HepG2 (cell line): Measurements from ENCODE around the gene DHRS4L2. TPM values are rescaled to one million over a fixed set of nuclear protein-coding genes. Genes with fewer than 3 reads are reported as not detected.

Source experiments
- polyA plus RNA-seq, 8 experiments: library from polyadenylated mRNA; depleted of rRNA in 3 of 8; stranded (reverse) in 7 of 8; unstranded in 1 of 8; fragments of >200 nt; fragmentation: Illumina TruSeq in 4 of 8; extraction: Trizol in 4 of 8; gene quantifications; 2 replicates each; pipeline versions ENCODE4 v1.2.1 to v1.2.3, GENCODE V29; 2011 to 2016; ENCODE audit warnings: low read depth in 4 of 8, missing spikeins in 1 of 8, mixed read lengths in 1 of 8; ENCODE audit not compliant: insufficient read depth in 1 of 8
- total RNA-seq, 5 experiments: library from RNA; depleted of rRNA; stranded (reverse); fragments of >200 nt; fragmentation: Illumina TruSeq; extraction: Trizol; gene quantifications; 2 replicates each; pipeline ENCODE4 v1.2.3, GENCODE V29; 2016; ENCODE audit warnings: low read depth in 1 of 5

The DHRS4L2 gene
- total and polyA plus RNA-seq, 2 of the 13 experiments (the other 11 are each of a cell fraction or from before 2014, with no cell fraction given): 24.7 to 38.2 TPM

Other genes with a start within 250 kb of the DHRS4L2 start
- 45.1 and 49.4 TPM in 2 replicates for gene DHRS4, start 35.2 kb upstream of the DHRS4L2 start, total RNA-seq (2016; rRNA removed; fragmentation: Illumina TruSeq; extraction: Trizol)
- gene DHRS4, start 35.2 kb upstream of the DHRS4L2 start, polyA plus RNA-seq (2011; rRNA removed): 23.9 and 25.0 TPM in 2 replicates
- 0.13 and 0.27 TPM in 2 replicates for gene CARMIL3, start 63.1 kb downstream of the DHRS4L2 start, total RNA-seq (2016; rRNA removed; fragmentation: Illumina TruSeq; extraction: Trizol)
- 0.55 and 0.85 TPM in 2 replicates for gene CARMIL3, start 63.1 kb downstream of the DHRS4L2 start, polyA plus RNA-seq (2011; rRNA removed)
- not detected in 2 replicates for gene CPNE6, start 82.6 kb downstream of the DHRS4L2 start, total RNA-seq (2016; rRNA removed; fragmentation: Illumina TruSeq; extraction: Trizol)
- gene CPNE6, start 82.6 kb downstream of the DHRS4L2 start, polyA plus RNA-seq (2011; rRNA removed): 0.03 TPM in 1 of 2 replicates, not detected in the other
- 118 and 129 TPM in 2 replicates for gene PCK2, start 105.4 kb downstream of the DHRS4L2 start, total RNA-seq (2016; rRNA removed; fragmentation: Illumina TruSeq; extraction: Trizol)
- 272 and 316 TPM in 2 replicates for gene PCK2, start 105.4 kb downstream of the DHRS4L2 start, polyA plus RNA-seq (2011; rRNA removed)
- gene DCAF11, start 125.8 kb downstream of the DHRS4L2 start, total RNA-seq (2016; rRNA removed; fragmentation: Illumina TruSeq; extraction: Trizol): 257 and 342 TPM in 2 replicates
- gene DCAF11, start 125.8 kb downstream of the DHRS4L2 start, polyA plus RNA-seq (2011; rRNA removed): 150 and 176 TPM in 2 replicates
- 4.7 and 5.2 TPM in 2 replicates for gene NRL, start 126.0 kb downstream of the DHRS4L2 start, total RNA-seq (2016; rRNA removed; fragmentation: Illumina TruSeq; extraction: Trizol)
- 2.5 and 3.4 TPM in 2 replicates for gene NRL, start 126.0 kb downstream of the DHRS4L2 start, polyA plus RNA-seq (2011; rRNA removed)
- 3.1 and 5.8 TPM in 2 replicates for gene FITM1, start 141.7 kb downstream of the DHRS4L2 start, total RNA-seq (2016; rRNA removed; fragmentation: Illumina TruSeq; extraction: Trizol)
- 2.7 and 3.6 TPM in 2 replicates for gene FITM1, start 141.7 kb downstream of the DHRS4L2 start, polyA plus RNA-seq (2011; rRNA removed)
- gene PSME1, start 147.3 kb downstream of the DHRS4L2 start, total RNA-seq (2016; rRNA removed; fragmentation: Illumina TruSeq; extraction: Trizol): 608 and 713 TPM in 2 replicates
- 144 and 159 TPM in 2 replicates for gene PSME1, start 147.3 kb downstream of the DHRS4L2 start, polyA plus RNA-seq (2011; rRNA removed)
- gene EMC9, start 152.7 kb downstream of the DHRS4L2 start, total RNA-seq (2016; rRNA removed; fragmentation: Illumina TruSeq; extraction: Trizol): 71.2 and 78.7 TPM in 2 replicates
- gene EMC9, start 152.7 kb downstream of the DHRS4L2 start, polyA plus RNA-seq (2011; rRNA removed): 60.5 and 63.9 TPM in 2 replicates
- 716 and 834 TPM in 2 replicates for gene PSME2, start 157.7 kb downstream of the DHRS4L2 start, total RNA-seq (2016; rRNA removed; fragmentation: Illumina TruSeq; extraction: Trizol)
- gene PSME2, start 157.7 kb downstream of the DHRS4L2 start, polyA plus RNA-seq (2011; rRNA removed): 332 and 362 TPM in 2 replicates
- 65.9 and 86.8 TPM in 2 replicates for gene RNF31, start 158.6 kb downstream of the DHRS4L2 start, total RNA-seq (2016; rRNA removed; fragmentation: Illumina TruSeq; extraction: Trizol)
- 48.2 and 59.0 TPM in 2 replicates for gene RNF31, start 158.6 kb downstream of the DHRS4L2 start, polyA plus RNA-seq (2011; rRNA removed)
- gene IRF9, start 172.3 kb downstream of the DHRS4L2 start, total RNA-seq (2016; rRNA removed; fragmentation: Illumina TruSeq; extraction: Trizol): 13.8 and 14.9 TPM in 2 replicates
- gene IRF9, start 172.3 kb downstream of the DHRS4L2 start, polyA plus RNA-seq (2011; rRNA removed): 49.7 and 60.9 TPM in 2 replicates
- 3.4 TPM in 1 of 2 replicates, not detected in the other for gene REC8, start 183.2 kb downstream of the DHRS4L2 start, total RNA-seq (2016; rRNA removed; fragmentation: Illumina TruSeq; extraction: Trizol)
- gene REC8, start 183.2 kb downstream of the DHRS4L2 start, polyA plus RNA-seq (2011; rRNA removed): 14.7 and 17.3 TPM in 2 replicates
- 149 and 179 TPM in 2 replicates for gene IPO4, start 199.9 kb downstream of the DHRS4L2 start, total RNA-seq (2016; rRNA removed; fragmentation: Illumina TruSeq; extraction: Trizol)
- 37.4 and 39.0 TPM in 2 replicates for gene IPO4, start 199.9 kb downstream of the DHRS4L2 start, polyA plus RNA-seq (2011; rRNA removed)
- 56.4 and 110 TPM in 2 replicates for gene TM9SF1, start 206.5 kb downstream of the DHRS4L2 start, total RNA-seq (2016; rRNA removed; fragmentation: Illumina TruSeq; extraction: Trizol)
- gene TM9SF1, start 206.5 kb downstream of the DHRS4L2 start, polyA plus RNA-seq (2011; rRNA removed): 83.2 and 85.1 TPM in 2 replicates
- 0.44 TPM in 1 of 2 replicates, not detected in the other for gene TSSK4, start 216.8 kb downstream of the DHRS4L2 start, total RNA-seq (2016; rRNA removed; fragmentation: Illumina TruSeq; extraction: Trizol)
- gene TSSK4, start 216.8 kb downstream of the DHRS4L2 start, polyA plus RNA-seq (2011; rRNA removed): 0.08 and 0.14 TPM in 2 replicates
- 113 and 140 TPM in 2 replicates for gene CHMP4A, start 224.6 kb downstream of the DHRS4L2 start, total RNA-seq (2016; rRNA removed; fragmentation: Illumina TruSeq; extraction: Trizol)
- gene CHMP4A, start 224.6 kb downstream of the DHRS4L2 start, polyA plus RNA-seq (2011; rRNA removed): 80.8 and 83.6 TPM in 2 replicates
- 48.7 and 66.0 TPM in 2 replicates for gene MDP1, start 227.1 kb downstream of the DHRS4L2 start, total RNA-seq (2016; rRNA removed; fragmentation: Illumina TruSeq; extraction: Trizol)
- 38.2 and 44.1 TPM in 2 replicates for gene MDP1, start 227.1 kb downstream of the DHRS4L2 start, polyA plus RNA-seq (2011; rRNA removed)
- gene NEDD8, start 243.4 kb downstream of the DHRS4L2 start, total RNA-seq (2016; rRNA removed; fragmentation: Illumina TruSeq; extraction: Trizol): 713 and 818 TPM in 2 replicates
- gene NEDD8, start 243.4 kb downstream of the DHRS4L2 start, polyA plus RNA-seq (2011; rRNA removed): 473 and 535 TPM in 2 replicates
- 273 and 345 TPM in 2 replicates for gene GMPR2, start 244.0 kb downstream of the DHRS4L2 start, total RNA-seq (2016; rRNA removed; fragmentation: Illumina TruSeq; extraction: Trizol)
- 185 and 210 TPM in 2 replicates for gene GMPR2, start 244.0 kb downstream of the DHRS4L2 start, polyA plus RNA-seq (2011; rRNA removed)